ENCODE results near the gene ERC1.

DNA sequence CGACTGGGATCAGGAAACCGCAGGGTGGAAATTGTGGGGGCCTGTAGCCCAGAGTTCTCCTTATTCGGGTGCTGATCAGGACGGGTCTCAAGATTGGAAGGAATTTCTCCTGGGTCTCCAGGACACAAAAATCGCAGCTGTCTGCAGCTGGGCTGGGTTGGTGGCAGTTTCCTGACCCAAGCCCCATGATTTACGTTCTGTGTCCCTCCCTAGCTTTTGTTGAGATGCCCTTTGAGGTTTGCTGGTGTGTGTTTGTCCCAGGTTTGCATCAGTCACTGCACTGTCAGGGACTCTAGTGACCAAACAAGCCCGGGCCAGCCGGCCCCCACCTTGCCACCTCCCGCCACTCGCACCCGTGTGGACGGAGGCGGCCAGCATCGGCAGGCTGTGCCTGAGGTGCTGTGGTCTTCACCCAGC lies 513.9 kb downstream of the ERC1 start:
- TF ChIP-seq, protein P1, sequence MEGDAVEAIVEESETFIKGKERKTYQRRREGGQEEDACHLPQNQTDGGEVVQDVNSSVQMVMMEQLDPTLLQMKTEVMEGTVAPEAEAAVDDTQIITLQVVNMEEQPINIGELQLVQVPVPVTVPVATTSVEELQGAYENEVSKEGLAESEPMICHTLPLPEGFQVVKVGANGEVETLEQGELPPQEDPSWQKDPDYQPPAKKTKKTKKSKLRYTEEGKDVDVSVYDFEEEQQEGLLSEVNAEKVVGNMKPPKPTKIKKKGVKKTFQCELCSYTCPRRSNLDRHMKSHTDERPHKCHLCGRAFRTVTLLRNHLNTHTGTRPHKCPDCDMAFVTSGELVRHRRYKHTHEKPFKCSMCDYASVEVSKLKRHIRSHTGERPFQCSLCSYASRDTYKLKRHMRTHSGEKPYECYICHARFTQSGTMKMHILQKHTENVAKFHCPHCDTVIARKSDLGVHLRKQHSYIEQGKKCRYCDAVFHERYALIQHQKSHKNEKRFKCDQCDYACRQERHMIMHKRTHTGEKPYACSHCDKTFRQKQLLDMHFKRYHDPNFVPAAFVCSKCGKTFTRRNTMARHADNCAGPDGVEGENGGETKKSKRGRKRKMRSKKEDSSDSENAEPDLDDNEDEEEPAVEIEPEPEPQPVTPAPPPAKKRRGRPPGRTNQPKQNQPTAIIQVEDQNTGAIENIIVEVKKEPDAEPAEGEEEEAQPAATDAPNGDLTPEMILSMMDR (IDR thresholded peaks at IDR 0.05; ENCODE audit: insufficient read depth, low read length), result no peak
- TF ChIP-seq POLR2AphosphoS5 (IDR thresholded peaks at IDR 0.05; ENCODE audit: low read depth), result no peak
- TF ChIP-seq SPI1 (IDR thresholded peaks at IDR 0.05; ENCODE audit: borderline replicate concordance, low read depth), result no peak
- TF ChIP-seq, protein P2, sequence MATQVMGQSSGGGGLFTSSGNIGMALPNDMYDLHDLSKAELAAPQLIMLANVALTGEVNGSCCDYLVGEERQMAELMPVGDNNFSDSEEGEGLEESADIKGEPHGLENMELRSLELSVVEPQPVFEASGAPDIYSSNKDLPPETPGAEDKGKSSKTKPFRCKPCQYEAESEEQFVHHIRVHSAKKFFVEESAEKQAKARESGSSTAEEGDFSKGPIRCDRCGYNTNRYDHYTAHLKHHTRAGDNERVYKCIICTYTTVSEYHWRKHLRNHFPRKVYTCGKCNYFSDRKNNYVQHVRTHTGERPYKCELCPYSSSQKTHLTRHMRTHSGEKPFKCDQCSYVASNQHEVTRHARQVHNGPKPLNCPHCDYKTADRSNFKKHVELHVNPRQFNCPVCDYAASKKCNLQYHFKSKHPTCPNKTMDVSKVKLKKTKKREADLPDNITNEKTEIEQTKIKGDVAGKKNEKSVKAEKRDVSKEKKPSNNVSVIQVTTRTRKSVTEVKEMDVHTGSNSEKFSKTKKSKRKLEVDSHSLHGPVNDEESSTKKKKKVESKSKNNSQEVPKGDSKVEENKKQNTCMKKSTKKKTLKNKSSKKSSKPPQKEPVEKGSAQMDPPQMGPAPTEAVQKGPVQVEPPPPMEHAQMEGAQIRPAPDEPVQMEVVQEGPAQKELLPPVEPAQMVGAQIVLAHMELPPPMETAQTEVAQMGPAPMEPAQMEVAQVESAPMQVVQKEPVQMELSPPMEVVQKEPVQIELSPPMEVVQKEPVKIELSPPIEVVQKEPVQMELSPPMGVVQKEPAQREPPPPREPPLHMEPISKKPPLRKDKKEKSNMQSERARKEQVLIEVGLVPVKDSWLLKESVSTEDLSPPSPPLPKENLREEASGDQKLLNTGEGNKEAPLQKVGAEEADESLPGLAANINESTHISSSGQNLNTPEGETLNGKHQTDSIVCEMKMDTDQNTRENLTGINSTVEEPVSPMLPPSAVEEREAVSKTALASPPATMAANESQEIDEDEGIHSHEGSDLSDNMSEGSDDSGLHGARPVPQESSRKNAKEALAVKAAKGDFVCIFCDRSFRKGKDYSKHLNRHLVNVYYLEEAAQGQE (IDR thresholded peaks at IDR 0.05; ENCODE audit: insufficient replicate concordance, low read depth), result no peak
